T47D (cell line): ENCODE results near the gene OR2A25.
A peak's percentile ranks its signal among the peaks of the same experiment; 100 is the strongest.
"Not testable (repeated sequence)": the region's sequence is repeated elsewhere in the genome, so short reads cannot be mapped to it uniquely, and the experiment has no call there.

Experiments used
- DNase-seq, 2 experiments: peaks; one replicate each; pipeline versions ENCODE4 v3.0.0 to v3.0.0-alpha.2; 2011 to 2012; ENCODE audit warnings: low read depth in 1 of 2, low spot score in 1 of 2
- JUND ChIP-seq: IDR thresholded peaks from 2 replicates; pipeline ENCODE4 v1.6.1; 2012; ENCODE audit warnings: low read depth
- in situ Hi-C: cut with HindIII; loops from 2 replicates; pipeline ENCODE4 v1.10.0; 2016; ENCODE audit warnings: low sequenced_read_pairs, low pct_unique_long_range_greater_than_20kb

OR2A25 gene

DNA sequence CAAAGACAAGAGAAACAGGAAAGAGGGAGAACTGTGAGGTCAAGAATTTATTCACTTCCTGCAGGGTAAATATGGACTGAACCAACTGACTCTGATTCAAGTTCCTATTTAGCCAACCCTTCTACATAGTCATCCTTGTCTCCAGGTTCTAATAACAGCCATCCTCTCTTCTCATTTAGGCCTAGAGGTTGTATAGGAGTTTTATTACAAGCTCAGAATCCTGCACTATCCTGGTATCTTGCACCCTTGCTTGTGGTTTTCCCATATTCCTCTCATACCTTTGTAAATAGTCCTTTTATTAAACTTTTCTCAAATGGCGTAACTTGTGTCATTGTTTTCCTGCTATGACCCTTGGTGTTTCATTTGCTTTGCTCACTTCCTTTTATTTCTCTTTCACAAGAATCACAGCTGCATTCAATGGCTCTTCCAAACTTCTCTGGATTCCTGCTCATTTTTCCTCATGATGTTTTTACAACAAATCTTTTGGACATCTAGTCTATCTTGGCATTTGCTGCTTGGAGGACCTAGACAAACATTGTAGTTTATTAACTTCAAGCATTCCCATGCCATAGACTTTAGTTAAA lies 33.2 kb upstream of the OR2A25 start:
- in situ Hi-C loops = no loop called here
- no peak for TF ChIP-seq JUND
- peak in 1 of 2 experiments; percentile 6 for DNase-seq

DNA sequence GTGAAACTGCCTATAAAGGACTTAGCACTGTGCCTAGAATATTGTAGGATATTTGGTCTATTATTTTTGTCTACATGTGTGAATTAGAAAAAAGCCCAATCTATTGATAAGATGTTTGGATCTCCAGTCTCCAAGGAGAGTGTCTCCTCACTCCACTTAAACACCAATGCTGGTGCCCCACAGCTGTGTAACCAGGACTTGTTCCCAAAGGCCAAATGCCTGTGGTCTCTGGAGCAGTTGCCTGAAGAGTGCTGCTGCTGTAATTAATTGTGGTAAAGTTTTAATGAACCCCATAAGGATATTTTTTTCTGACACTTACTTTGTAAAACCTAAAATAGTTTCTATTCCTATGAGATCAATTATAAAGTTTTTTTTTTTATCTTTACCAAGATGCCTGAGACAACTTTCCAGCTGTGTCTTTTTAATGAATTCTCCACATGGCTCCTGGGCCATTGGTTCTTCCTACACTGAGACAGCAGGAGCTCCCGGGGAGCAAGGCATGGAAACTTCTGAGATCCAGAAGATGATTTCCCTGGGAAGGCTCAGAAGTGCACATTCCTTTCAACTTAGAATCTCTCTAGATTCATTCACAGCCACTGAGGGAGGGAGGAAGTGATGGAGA lies 32.1 kb upstream of the OR2A25 start:
- in situ Hi-C loops = no loop called here
- no peak for TF ChIP-seq JUND
- no peak for DNase-seq

DNA sequence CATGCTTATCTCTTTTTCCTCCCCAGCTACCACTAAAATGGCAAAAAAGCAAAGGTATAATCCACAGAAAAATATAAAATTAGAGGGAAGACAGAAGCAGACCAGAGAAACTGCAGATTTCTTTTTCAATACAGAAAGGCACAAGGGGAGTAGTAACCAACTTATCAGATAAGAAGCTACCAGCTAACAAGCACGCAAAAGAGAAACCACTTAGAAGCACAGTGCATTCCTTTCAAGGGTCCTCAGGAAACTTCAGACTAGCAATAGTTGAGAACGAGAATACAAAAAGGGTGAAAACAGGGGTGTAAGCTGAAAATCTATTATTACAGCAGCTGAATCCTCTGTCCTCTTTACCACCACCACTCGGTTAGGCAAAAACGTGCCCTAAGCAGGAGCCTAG lies 30.7 kb upstream of the OR2A25 start:
- no peak for DNase-seq
- no peak for TF ChIP-seq JUND
- in situ Hi-C loops = no loop called here

DNA sequence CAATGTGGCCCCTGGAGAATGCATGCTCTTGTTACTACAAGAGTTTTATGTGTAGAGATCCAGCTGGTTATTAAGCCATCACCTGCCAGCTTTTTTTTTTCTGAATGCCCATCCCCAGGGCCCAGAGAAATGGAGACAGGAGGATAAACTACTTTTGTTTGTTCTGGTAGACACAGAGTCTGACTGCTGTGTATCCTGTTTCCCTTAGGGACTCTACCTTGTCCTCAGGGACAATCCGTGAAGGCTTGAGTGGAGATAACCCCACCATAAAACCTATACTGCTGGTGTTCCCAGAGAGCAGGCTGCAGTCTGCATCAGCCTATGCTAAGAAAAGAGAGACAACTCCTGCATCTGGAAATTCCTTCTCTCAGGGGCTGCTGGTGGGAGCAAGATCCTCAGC lies 21.0 kb upstream of the OR2A25 start, which contains the start of gene OR2A5:
Gene OR2A5, plus strand, starts transcription at position 301 of the 400 bp plus-strand sequence. CDS start 1,454 bp downstream, outside the sequence.
- TF ChIP-seq JUND = no peak

DNA sequence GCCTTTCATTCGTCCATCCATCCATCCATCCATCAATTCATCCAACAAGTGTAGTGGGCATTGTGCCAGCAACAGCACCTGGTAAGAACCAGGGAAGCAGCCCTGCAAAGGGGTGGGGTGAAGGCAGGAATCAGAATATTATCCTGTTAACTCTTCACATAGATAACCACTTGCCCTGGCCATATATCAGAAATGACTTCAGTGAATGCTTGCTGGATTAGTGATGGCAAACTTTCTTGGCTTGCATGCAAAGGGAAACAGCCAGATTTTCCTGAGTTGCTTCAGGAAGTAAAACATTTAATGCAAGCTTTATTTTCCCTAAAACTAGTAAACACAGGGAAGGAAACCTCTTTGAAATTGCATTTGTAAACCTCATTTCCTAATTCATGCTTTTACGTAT lies 20.1 kb upstream of the OR2A25 start:
- in situ Hi-C loops = no loop called here
- DNase-seq = no peak
- TF ChIP-seq JUND = no peak

More for the DNA sequence above, 21.0 kb upstream of the OR2A25 start, which contains the start of gene OR2A5:
- in situ Hi-C loops = no loop called here
- no peak for DNase-seq

DNA sequence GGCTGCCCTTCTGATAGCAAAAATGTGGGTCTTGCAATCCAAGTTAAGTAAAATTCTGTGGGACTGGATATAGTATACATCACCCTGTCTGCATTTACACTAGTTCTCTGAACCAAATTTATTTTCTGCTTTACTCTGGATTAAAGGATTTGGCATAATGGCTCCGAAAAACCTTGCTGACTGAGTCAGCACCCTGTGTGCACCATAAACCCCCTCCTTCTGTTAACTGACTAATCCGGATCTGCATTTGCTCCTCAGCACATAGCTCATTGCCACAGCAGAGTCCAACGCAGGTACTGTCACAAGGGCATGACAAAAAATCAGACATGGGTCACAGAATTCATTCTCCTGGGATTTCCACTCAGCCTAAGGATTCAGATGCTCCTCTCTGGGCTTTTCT lies 19.5 kb upstream of the OR2A25 start:
- no peak for TF ChIP-seq JUND
- in situ Hi-C loops = no loop called here
- no peak for DNase-seq

DNA sequence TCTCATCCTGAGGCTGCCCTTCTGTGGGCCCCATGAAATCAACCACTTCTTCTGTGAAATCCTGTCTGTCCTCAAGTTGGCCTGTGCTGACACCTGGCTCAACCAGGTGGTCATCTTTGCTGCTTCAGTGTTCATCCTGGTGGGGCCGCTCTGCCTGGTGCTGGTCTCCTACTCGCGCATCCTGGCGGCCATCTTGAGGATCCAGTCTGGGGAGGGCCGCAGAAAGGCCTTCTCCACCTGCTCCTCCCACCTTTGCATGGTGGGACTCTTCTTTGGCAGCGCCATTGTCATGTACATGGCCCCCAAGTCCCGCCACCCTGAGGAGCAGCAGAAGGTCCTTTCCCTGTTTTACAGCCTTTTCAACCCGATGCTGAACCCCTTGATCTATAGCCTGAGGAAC lies 18.7 kb upstream of the OR2A25 start:
- DNase-seq, in situ Hi-C loops: not testable (repeated sequence)

DNA sequence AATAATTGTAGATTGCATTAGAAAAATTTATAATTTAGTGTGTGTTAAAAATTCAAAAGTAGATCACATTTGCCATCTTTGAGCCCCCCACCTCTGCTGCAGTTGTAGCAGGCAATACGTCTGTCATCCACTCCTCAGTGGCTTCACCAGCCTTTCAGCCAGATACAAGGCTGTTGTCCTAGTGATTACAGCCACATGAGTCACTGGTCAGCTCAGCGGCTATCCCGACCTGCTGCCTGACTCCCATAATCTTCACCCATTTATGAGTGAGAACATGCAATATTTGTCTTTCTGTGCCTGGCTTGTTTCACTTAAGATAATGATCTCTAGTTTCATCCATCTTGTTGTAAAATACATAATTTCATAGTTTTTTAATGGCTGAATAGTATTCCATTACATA lies 11.7 kb upstream of the OR2A25 start:
- TF ChIP-seq JUND = no peak
- no peak for DNase-seq
- in situ Hi-C loops = no loop called here

DNA sequence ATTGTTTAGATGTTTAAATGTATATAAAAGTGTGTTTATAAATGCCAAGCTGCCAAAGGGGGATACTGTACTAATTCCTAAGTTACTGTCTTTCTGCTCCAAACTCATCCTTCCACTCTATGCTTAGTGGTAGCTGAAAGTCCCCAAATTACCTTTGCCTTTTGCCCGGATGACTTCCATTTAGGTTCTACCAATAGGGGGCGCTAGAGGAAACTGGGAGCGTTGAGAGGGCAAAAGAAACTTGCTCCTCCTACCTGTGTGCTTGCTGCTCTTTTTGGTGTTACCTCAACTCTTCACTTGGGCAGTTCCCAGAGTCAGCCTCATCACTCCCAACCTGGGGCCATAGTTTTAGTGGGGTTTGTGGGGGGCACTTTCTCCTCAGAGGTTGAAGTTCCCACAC lies 5.9 kb upstream of the OR2A25 start:
- in situ Hi-C loops = no loop called here
- DNase-seq = peak in 1 of 2 experiments; percentile 46
- TF ChIP-seq JUND = no peak

DNA sequence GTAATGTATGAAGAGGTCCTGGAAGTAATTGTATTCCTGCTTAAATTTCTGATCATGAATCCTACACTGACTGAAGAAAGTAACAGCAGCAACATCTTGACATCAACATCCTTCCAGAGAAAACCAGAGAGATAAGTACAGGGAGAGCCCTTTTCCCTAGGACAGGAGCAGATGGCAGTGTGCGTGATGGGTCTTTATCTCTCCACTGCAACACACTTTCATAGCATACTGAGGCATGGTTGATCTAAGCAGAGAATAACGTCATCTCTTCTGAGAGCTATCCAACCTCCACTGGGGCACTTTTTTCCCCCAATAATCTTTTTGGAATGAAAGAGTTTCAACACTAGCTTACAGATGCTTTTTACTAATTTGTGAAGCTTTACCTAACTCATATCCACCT lies 342 bp downstream of the OR2A25 start:
- in situ Hi-C loops = no loop called here
- no peak for TF ChIP-seq JUND
- no peak for DNase-seq

DNA sequence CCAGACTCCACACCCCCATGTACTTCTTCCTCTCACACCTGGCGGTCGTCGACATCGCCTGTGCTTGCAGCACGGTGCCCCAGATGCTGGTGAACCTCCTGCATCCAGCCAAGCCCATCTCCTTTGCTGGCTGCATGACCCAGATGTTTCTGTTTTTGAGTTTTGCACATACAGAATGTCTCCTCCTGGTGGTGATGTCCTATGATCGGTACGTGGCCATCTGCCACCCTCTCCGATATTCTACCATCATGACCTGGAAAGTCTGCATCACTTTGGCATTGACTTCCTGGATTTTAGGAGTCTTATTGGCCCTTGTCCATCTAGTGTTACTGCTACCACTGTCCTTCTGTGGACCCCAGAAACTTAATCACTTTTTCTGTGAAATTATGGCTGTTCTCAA lies 4.8 kb downstream of the OR2A25 start:
- in situ Hi-C loops = no loop called here
- TF ChIP-seq JUND = no peak
- no peak for DNase-seq

DNA sequence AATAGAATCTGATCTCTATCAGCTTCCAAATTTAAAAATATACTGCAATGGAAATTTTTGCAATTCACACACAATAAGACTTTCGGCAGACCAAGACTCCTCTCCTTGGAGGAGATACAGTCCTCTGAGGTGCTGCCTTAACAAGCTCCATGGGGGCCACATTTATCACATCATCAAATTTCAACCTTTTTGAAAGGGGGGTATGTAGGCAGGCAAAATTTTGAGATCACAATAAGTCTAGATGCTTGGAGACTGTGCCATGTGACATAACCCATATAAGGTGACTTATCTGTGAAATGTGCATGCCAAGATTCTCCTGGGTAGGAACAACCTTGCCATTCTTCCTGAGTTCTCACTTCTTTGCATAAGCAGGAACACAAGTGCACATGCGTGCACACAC lies 16.4 kb downstream of the OR2A25 start, which contains the start of gene OR2A12:
Gene OR2A12, plus strand, starts transcription at position 301 of the 400 bp plus-strand sequence. CDS start 8,830 bp downstream, outside the sequence.
- DNase-seq = no peak
- TF ChIP-seq JUND = no peak
- in situ Hi-C loops = no loop called here

DNA sequence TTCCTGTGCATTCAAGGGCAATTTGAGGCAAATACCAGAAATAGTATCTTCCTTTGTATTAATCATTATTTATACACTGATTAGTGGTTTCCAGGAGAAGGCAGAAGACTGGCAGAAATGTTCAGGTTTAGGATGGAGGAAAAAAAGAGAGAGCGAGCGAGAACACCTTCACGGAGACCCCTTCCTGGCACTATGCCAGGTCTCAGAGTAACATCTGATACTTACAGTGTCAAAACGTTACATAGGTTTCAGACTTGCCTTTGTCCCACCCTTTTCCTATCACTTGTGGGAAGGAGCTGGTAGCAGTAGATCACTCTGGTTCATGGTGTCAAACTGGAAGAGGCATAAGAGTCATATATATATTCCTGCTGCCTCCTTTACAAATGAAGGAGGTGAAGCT lies 17.1 kb downstream of the OR2A25 start:
- no peak for DNase-seq
- no peak for TF ChIP-seq JUND
- in situ Hi-C loops = no loop called here

DNA sequence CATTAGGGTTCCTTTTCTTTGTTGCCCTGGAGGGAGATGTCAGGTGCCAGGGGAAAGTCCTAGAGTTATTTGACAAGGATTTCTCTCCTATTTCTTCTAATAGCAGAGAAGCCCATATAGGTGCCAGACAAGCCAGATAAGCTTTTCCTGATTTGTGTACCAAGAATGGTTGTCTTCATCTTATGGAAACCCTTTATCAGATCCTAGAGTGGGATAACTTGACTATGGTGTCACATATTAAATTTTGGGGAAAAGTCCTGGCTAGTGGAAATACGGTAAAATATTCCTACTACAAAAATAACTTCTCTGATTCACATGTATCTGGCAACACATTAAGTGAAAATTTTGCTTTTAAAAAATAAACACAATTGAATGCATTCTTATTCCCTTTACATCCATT lies 17.6 kb downstream of the OR2A25 start:
- in situ Hi-C loops = no loop called here
- TF ChIP-seq JUND = no peak

More for the DNA sequence above, 17.6 kb downstream of the OR2A25 start:
- DNase-seq = no peak
